Activated CD8-positive, alpha-beta memory T cell treated with anti-CD3 and anti-CD28 coated beads, Interleukin-2, amount 10 ng/mL, durations not matched to agents 7 days and 5 days (primary cell): Measurements from ENCODE around the gene BAIAP2. TPM values are rescaled to one million over a fixed set of nuclear protein-coding genes. Genes with fewer than 3 reads are reported as not detected.
A peak's percentile ranks its signal among the peaks of the same experiment; 100 is the strongest.

Experiments used
- ATAC-seq: fragments of 150-1000 bp; cut with Tn5 transposase; one replicate; pipeline ENCODE4 v1.10.0; 2021; ENCODE audit warnings: moderate library complexity
- CTCF ChIA-PET: fragments of 350-600 bp; sonication (Branson Sonifier 250); formaldehyde crosslinking; loops from one replicate; lab custom pipeline; 2021; ENCODE audit warnings: antibody characterized with exemption; lab: Charles Lee
- DNase-seq: peaks from one replicate; pipeline ENCODE4 v3.0.0-alpha.2; 2020
- H3K27ac Mint-ChIP-seq: one replicate; pipeline ENCODE4 v1.8.0; 2021; ENCODE audit warnings: mild to moderate bottlenecking, mixed read lengths
- H3K27me3 Mint-ChIP-seq: one replicate; pipeline ENCODE4 v1.8.0; 2021; ENCODE audit warnings: mixed read lengths
- H3K36me3 Mint-ChIP-seq: one replicate; pipeline ENCODE4 v1.8.0; 2021; ENCODE audit warnings: mild to moderate bottlenecking, mixed read lengths
- H3K4me1 Mint-ChIP-seq: one replicate; pipeline ENCODE4 v1.8.0; 2021; ENCODE audit warnings: mixed read lengths
- H3K4me3 Mint-ChIP-seq: one replicate; pipeline ENCODE4 v1.8.0; 2021; ENCODE audit warnings: mild to moderate bottlenecking, moderate library complexity, mixed read lengths
- H3K9me3 Mint-ChIP-seq: one replicate; pipeline ENCODE4 v1.8.0; 2022; ENCODE audit warnings: low read depth, mixed read lengths
- total RNA-seq, 2 experiments: library from RNA; stranded (reverse); gene quantifications; one replicate each; pipeline ENCODE4 v1.2.3, GENCODE V29; 2021

The BAIAP2 gene
- 1 to 10 TPM; 4.8 to 7.0 TPM for total RNA-seq

DNA sequence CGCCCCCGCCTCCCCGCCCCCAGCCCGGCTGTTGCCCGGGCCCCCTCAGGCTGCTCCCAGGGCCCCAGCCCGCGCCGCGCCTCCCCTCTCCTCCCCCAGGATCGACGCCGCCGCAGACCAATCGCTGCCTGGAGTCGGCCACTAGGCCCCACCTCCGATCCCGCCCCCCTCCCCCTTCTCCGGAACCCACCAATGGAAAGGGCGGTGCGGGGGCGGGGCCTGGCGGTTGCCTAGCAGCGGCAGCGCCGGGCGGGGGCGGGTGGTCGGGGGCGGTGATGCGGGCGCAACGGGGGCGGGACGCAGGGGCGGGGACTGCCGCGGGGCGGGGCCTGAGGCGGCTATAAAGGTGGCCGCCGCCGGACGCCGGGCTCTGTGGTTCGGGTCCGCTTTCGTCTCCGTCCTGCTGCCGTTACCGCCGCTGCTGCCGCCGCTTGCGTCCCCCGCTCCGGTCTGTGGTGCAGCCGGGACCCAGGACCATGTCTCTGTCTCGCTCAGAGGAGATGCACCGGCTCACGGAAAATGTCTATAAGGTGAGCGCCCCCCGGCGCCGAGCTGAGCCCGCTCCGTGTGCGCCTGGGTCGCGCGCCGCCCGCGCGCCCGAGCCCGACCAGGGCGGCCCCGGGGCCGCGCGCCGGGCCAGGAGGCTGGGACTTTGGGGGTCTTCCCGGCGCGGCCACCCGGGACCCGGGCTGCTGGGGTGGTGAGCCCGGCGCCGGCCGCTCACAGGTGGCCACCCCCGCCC lies at the start of gene BAIAP2:
BAIAP2 (plus strand) TSS at position 373 of the 742 bp plus-strand sequence; CDS start at position 477, 104 bp downstream.
- Mint-ChIP-seq H3K27ac (no peak within 1 kb of the TSS), H3K27me3 (peaks cover 40% of the 10 kb centered on the region), H3K9me3 (no peaks in the 10 kb centered on the region), H3K36me3 (no peaks in the 10 kb centered on the region), H3K4me1 (peaks cover 6% of the 10 kb centered on the region), H3K4me3 (peak within 1 kb of the TSS; percentile 74)
- CTCF ChIA-PET, result interaction anchor here (1.0 to 3.9 kb wide), 3 partner anchors 12 to 67 kb away, joined by 3 to 21 read pairs (median 4); no protein-coding TSS in a partner anchor
- DNase-seq (peak; percentile 96), ATAC-seq (peak; percentile 83)

DNA sequence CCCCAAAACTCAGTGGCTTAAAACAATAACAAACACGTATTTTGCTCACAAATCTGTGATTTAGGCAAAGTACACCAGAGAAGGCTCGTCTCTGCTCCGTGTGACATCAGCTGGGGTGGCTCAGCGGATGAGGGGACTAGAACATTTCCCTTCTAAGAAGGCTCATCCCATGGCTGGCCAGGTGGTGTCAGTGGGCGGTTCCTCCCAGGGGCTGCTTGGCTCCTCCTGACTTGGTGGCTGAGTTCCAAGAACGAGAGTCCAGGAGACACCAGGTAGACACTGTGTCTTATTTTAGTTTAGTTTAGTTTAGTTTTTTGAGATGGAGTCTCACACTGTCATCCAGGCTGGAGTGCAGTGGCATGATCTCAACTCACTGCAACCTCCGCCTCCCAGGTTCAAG lies 48.9 kb upstream of the BAIAP2 start:
- no peak for ATAC-seq
- CTCF ChIA-PET, result interaction anchor here (0.9 to 1.0 kb wide), 2 partner anchors 37 to 559 kb away, joined by 3 read pairs; no protein-coding TSS in a partner anchor
- no peak for DNase-seq
- Mint-ChIP-seq H3K9me3 (no peaks in the 10 kb centered on the region), H3K27me3 (peaks cover 10% of the 10 kb centered on the region), H3K27ac (no peak overlapping the region), H3K4me1 (peaks cover 16% of the 10 kb centered on the region), H3K36me3 (no peaks in the 10 kb centered on the region), H3K4me3 (no peak overlapping the region)

DNA sequence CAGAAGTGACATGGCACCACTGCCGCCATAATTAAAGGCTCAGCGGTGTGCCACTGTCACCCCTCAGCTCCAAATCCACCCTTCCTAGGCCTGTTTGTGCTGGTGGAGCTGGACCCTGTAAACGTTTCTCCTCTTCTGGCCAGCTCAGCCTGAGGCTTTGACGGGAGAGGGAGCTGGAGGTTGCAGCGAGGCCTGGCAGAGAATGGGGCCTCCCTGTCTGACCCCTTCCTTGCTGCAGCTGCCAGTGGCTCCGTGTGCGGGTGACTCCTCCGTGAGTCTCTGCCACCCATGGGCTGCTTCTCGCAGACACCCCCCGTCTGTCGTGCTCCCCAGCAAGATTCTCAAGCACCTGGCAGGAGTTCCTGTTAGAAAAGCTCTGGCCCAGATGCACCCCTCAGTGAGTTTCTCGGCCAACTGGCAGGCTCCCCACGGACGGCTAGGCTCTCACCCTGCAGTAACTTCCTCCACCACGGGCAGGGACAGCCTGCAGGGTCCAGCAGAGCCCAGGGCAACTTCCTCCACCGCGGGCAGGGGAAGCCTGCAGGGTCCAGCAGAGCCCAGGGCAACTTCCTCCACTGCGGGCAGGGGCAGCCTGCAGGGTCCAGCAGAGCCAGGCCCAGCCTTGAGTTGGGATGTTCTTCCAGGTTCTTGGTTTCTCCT lies 48.0 kb upstream of the BAIAP2 start:
- no peak overlapping the region for H3K27ac Mint-ChIP-seq
- ATAC-seq, result no peak
- peaks cover 16% of the 10 kb centered on the region for H3K4me1 Mint-ChIP-seq
- H3K9me3 Mint-ChIP-seq, result no peaks in the 10 kb centered on the region
- no peak overlapping the region for H3K4me3 Mint-ChIP-seq
- CTCF ChIA-PET, result interaction anchor here (0.6 to 3.2 kb wide), 5 partner anchors 32 to 718 kb away, joined by 3 to 41 read pairs (median 3); no protein-coding TSS in a partner anchor
- DNase-seq, result no peak
- peaks cover 8% of the 10 kb centered on the region for H3K27me3 Mint-ChIP-seq
- no peaks in the 10 kb centered on the region for H3K36me3 Mint-ChIP-seq

GRCh38 chr17:80987941-80988461 lies 47.0 kb upstream of the BAIAP2 start:
- Mint-ChIP-seq H3K9me3 (no peaks in the 10 kb centered on the region), H3K4me1 (peaks cover 21% of the 10 kb centered on the region), H3K27me3 (peaks cover 8% of the 10 kb centered on the region), H3K36me3 (no peaks in the 10 kb centered on the region), H3K4me3 (no peak overlapping the region), H3K27ac (no peak overlapping the region)
- CTCF ChIA-PET, result interaction anchor here (0.5 to 3.3 kb wide), 10 partner anchors 10 to 572 kb away, joined by 3 to 41 read pairs (median 8); no protein-coding TSS in a partner anchor
- ATAC-seq, result no peak
- DNase-seq, result no peak

DNA sequence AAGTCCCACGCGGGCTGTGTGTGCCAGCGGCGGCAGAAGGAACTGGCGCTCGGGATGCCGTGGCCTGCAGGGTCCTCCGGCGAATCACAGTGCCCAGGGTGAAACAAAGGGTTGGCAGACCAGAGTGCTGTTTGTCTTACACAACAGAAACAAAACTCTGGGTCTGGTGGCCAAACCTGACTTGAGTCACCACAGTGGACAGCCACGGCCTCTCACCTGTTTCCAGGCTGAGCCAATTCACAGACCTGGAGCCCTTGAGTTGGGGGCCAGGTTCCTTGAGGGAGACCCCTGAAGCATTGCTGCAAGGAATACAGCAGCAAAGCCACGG lies 45.4 kb upstream of the BAIAP2 start:
- no peak for ATAC-seq
- no peaks in the 10 kb centered on the region for H3K36me3 Mint-ChIP-seq
- no peak overlapping the region for H3K27ac Mint-ChIP-seq
- H3K27me3 Mint-ChIP-seq, result peaks cover 8% of the 10 kb centered on the region
- CTCF ChIA-PET, result interaction anchor here (0.7 to 3.8 kb wide), 13 partner anchors 8 to 575 kb away, joined by 3 to 41 read pairs (median 10); partner anchors contain the start of genes ENDOV, NDUFAF8 and TEPSIN
- H3K4me3 Mint-ChIP-seq, result no peak overlapping the region
- H3K9me3 Mint-ChIP-seq, result no peaks in the 10 kb centered on the region
- peaks cover 29% of the 10 kb centered on the region for H3K4me1 Mint-ChIP-seq
- DNase-seq, result no peak

DNA sequence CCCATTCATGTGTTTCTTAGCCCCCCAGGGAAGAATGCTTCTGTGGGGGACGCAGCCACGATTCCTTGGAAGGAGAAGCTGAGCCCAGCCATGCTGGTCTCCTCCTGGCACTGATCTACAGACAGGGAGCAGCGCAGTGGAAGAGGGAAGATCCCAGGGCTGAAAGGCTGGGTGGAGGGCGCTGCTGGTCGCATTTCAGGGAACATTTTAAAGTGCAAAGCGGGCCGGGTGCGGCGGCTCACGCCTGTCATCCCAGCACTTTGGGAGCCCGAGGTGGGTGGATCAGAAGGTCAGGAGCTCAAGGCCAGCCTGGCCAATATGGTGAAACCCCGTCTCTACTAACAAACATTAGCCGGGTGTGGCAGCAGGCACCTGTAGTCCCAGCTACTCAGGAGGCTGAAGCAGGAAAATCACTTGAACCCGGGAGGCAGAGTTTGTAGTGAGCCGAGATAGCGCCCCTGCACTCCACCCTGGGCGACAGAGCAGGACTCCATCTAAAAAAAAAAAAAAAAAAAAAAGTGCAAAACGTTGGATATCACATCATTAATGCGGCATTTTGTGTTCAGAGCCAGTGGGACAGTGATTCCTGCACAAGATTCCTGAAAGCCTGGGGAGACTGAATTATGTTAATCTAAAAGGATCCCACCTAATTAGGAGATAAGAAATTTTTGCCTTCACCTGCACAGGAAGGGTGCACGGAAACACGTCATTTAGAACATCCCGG lies 43.9 kb upstream of the BAIAP2 start:
- Mint-ChIP-seq H3K27me3 (peaks cover 8% of the 10 kb centered on the region), H3K9me3 (no peaks in the 10 kb centered on the region), H3K27ac (peak overlapping the region; percentile 76), H3K4me3 (peak overlapping the region; percentile 74), H3K36me3 (peaks cover 5% of the 10 kb centered on the region), H3K4me1 (peaks cover 32% of the 10 kb centered on the region)
- ATAC-seq (no peak), DNase-seq (peak; percentile 40)
- CTCF ChIA-PET, result interaction anchor here (1.3 to 3.8 kb wide), 10 partner anchors 9 to 575 kb away, joined by 3 to 18 read pairs (median 8); no protein-coding TSS in a partner anchor

- H3K36me3 Mint-ChIP-seq, result peaks cover 7% of the 10 kb centered on the region
- H3K4me3 Mint-ChIP-seq, result peak within 1 kb of the TSS; percentile 74
- H3K27ac Mint-ChIP-seq, result peak within 1 kb of the TSS; percentile 76
- no peaks in the 10 kb centered on the region for H3K9me3 Mint-ChIP-seq
- H3K4me1 Mint-ChIP-seq, result peaks cover 32% of the 10 kb centered on the region
- DNase-seq, result peak; percentile 74
- CTCF ChIA-PET, result interaction anchor here (1.3 to 3.8 kb wide), 8 partner anchors 12 to 576 kb away, joined by 3 to 17 read pairs (median 8); no protein-coding TSS in a partner anchor
- ATAC-seq, result peak; percentile 71
- H3K27me3 Mint-ChIP-seq, result peaks cover 8% of the 10 kb centered on the region
Measured at GRCh38 chr17:80991645-80992076, 43.3 kb upstream of the BAIAP2 start, which contains the start of gene CHMP6. CHMP6 (plus strand) TSS chr17:80991841; CDS start chr17:80991919, 78 bp downstream.

- Mint-ChIP-seq H3K9me3 (no peaks in the 10 kb centered on the region), H3K4me1 (peaks cover 36% of the 10 kb centered on the region), H3K27ac (no peak overlapping the region), H3K36me3 (peaks cover 7% of the 10 kb centered on the region), H3K27me3 (peaks cover 8% of the 10 kb centered on the region), H3K4me3 (peak overlapping the region; percentile 67)
- ATAC-seq (peak; percentile 35), DNase-seq (peak; percentile 41)
- CTCF ChIA-PET, result interaction anchor here (0.6 to 3.8 kb wide), 11 partner anchors 10 to 565 kb away, joined by 3 to 17 read pairs (median 4); no protein-coding TSS in a partner anchor
Measured at GRCh38 chr17:80992077-80992947, 42.6 kb upstream of the BAIAP2 start.

DNA sequence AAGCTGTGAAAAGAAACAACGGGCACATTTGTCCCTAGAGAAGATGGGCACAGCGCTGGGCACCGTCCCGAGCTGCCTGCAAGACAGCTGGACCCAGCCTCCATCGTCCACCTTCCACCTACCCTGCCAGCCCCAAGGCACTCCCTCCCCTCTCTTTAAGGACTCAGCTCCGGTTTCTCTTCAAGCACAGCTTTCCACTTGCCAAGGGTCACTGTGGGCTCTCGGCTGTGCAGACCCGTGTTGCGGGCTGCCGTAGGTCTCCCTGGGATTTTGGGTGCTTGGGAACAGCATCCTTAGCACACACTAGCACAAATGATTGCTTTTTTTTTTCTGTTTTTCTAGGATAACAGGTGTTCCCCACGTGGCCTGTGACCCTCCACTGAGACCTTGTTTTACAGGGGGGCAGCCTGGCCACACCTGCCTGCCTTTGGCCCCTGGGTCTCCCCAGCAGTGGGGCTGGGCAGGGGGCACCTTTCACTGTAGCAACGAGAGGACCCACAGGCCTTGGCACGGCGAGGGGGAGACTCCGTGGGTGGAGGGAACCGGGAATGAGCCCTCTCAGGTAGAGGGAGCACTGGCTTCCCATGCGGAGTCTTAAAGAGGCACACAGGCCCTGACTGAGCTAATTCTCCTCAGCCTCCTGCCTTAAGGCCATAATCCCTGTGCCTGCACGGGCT lies 41.9 kb upstream of the BAIAP2 start:
- CTCF ChIA-PET, result interaction anchor here (0.7 to 3.3 kb wide), 7 partner anchors 10 to 566 kb away, joined by 3 to 10 read pairs (median 4); no protein-coding TSS in a partner anchor
- Mint-ChIP-seq H3K4me1 (peaks cover 37% of the 10 kb centered on the region), H3K9me3 (no peaks in the 10 kb centered on the region), H3K36me3 (peaks cover 7% of the 10 kb centered on the region), H3K27me3 (peaks cover 1% of the 10 kb centered on the region), H3K27ac (peak overlapping the region; percentile 36), H3K4me3 (peak overlapping the region; percentile 67)
- ATAC-seq, result no peak
- no peak for DNase-seq

- CTCF ChIA-PET, result interaction anchor here (1.6 kb wide), 1 partner anchor 28 kb away, joined by 4 read pairs; no protein-coding TSS in a partner anchor
- DNase-seq (no peak), ATAC-seq (no peak)
- Mint-ChIP-seq H3K4me1 (peaks cover 29% of the 10 kb centered on the region), H3K27ac (no peak overlapping the region), H3K27me3 (no peaks in the 10 kb centered on the region), H3K9me3 (no peaks in the 10 kb centered on the region), H3K36me3 (peaks cover 13% of the 10 kb centered on the region), H3K4me3 (no peak overlapping the region)
Measured at GRCh38 chr17:80995131-80995530, 39.8 kb upstream of the BAIAP2 start.
